ENCODE measurements around the gene SUN3.

Gene SUN3, protein sequence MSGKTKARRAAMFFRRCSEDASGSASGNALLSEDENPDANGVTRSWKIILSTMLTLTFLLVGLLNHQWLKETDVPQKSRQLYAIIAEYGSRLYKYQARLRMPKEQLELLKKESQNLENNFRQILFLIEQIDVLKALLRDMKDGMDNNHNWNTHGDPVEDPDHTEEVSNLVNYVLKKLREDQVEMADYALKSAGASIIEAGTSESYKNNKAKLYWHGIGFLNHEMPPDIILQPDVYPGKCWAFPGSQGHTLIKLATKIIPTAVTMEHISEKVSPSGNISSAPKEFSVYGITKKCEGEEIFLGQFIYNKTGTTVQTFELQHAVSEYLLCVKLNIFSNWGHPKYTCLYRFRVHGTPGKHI

DNA sequence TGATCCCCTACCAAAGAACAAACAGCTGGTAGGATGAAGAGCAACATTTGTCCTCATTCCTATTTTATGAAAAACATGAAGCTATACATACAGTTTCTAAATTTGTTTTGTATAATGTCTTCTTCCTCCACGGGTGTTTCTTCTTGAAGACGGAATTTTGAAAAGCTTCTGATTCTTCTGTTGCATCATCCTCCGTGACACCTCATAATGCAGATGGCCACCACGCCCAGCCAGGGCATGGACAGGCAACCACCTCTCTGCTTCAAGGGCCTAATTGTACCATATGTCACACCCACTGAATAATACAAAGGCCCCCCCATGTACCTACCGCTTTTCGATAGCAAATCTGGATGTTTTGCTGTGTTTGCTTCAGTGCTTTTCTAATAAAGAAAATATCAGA lies at the start of gene SUN3:
Gene SUN3 (minus strand): TSS at position 170 of the 400 bp plus-strand sequence. CDS start 169 bp downstream, at position 1.
- FAIRE-seq: no peak

DNA sequence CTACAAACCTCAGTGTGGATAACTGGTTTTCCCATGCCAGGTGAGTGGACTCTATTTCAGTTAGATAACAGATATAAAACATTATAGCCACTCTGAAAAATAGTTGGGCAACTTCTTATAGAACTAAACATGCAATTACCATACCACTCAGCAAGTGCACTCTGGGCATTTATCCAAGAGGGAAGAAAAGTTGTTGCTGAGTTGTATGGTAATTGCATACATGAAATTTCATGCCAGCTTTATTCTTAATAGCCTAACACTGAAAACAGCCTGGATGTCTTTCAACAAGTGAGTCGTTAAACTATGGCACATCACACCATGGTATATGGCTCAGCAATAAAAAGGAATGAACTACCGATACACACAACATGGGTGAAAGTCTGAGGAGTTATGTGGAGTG lies 49.6 kb upstream of the SUN3 start:
- no peak for FAIRE-seq

DNA sequence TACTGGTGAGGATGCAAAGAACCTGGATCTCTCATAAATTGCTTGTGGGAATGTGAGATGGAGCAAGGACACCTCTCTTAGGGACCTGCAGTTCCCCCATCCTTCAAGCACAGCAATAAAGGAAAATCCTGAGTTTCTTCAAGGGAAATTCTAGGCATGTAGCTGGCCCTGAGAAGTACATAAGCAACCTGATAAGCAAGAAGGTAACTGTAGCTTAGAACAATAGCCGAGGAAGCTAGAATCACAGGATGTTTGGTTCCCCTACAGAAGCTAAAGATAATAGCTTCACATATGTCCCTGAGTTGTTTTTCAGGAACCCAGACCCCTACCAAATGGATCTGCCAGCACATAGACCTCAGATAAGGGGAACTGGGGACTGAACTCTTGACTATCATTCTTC lies 48.5 kb upstream of the SUN3 start:
- no peak for FAIRE-seq

DNA sequence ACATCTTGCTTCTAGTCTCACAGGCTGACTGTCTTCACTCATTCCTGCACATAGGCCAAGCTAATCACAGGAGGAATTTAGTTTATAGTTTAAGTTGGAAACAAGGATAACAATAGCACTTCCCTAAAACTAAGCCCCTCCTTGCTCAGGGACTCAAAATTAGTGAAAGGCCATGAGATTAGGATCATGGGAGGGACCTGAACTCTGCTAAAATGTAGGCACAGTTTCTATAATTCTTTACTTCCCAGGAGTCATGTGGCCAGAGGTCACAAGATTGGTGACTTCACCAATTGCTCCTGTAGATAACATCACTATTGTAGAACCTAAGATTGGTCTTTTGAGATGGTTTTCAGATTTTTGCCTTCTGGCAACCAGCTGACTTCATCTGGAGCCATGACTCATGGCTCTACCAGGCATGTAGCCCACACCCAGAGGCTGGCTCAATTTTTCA lies 45.3 kb upstream of the SUN3 start:
- no peak for FAIRE-seq

DNA sequence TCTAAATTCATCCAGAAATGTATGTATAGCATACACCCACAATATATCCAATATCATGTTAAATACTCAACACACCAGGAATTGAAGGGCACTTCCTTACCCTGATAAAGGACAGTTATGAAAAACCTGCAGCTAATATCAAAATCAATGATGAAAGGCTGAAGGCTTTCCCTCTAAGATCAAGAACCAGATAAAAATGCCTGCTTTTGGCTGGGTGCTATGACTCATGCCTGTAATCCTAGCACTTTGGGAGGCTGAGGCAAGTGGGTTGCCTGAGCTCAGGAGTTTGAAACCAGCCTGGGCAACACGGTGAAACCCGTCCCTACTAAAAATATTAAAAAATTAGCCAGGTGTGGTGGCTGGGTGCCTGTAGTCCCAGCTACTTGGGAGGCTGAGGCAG lies 38.6 kb upstream of the SUN3 start:
- no peak for FAIRE-seq

DNA sequence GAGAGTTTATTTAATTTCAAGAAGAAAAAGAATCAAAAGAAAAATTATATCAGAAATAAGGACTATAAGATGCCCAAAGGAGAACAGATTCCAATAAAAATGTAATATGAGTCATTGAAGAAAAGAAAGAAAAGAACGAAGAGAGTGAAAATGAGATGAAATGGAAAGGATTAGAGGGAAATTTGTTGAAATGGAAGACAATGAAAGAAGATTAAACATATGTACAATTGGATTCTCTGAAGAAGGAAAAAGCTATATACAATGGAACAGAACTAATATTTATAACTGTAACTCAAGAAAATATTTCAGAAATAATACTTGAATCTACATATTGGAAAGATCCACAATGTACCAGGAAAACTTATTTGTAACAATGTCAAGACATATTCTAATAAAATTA lies 35.1 kb upstream of the SUN3 start:
- no peak for FAIRE-seq

DNA sequence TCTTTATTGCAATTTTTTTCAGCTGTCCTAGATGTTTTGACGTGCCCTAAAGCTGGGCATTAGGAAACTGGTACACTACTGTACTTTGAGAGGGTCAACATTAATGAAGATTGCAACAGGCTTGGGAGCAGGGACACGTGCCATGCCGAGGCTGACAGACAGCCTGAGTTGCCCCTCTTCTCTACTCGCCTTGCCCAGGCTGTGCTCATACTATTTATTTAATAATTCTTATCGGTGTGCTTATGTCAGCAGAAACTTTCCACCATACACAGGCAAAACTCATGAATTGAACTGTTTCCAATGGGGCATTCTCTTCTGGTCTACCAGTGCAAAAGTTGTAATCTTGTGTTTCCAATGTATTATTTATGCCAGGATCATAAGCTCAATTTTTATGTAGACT lies 30.8 kb upstream of the SUN3 start:
- FAIRE-seq: no peak

DNA sequence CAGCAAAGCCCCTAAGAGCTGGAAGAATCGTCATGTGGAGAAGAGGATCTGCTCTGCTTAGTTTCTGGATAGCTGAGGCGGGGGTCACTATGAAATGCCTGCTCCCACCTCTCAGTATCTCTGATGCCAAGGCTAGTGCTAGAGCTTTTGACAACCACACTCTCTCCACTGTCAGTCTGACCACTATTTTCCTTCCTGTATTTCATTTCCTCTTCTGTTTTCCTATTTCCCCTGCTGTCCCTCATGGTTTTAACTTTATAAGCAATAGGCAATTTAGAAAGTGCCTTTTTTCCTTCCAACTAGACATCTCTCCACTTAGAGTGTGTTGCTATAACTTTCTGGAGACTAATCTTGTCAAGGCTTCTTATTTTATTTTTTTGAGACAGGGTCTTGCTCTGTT lies 30.1 kb upstream of the SUN3 start:
- FAIRE-seq: no peak

DNA sequence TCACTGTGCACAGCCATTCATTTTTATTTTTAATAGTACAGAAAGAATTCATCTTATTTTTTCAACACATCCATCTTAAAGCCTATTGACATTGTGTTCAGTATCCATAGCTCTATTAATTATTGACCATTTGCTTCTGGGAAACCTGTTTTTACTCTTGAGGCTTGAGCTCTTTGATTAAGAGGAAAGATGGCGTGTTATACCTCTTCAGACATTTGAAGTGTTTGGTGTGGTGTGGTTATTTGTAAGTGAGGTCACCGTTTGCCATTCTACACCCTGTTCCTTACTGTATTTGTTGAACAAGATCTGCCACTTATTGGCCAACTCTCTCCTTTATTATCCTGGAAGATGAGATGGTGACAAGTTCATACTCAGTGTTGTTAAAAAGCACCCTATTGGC lies 24.8 kb upstream of the SUN3 start:
- no peak for FAIRE-seq

DNA sequence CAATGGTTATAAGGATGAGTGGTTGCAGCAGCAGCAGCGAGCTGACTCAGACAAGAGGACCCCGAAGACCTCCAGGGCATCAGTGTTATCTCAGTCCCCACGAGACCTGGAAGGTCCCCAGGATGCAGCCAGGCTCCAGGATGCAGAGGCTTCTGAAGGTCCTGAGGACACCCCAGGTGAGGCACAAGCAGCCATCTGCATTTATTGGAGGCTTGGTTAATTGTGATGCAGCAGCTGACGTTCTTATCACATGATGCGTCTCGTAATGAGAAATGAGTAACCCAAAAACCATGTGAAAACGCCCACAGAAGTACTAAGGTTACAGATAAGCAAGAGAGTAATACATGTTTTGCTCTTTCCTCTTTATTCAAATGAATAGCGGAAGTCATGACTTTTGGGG lies 23.8 kb upstream of the SUN3 start:
- no peak for FAIRE-seq

DNA sequence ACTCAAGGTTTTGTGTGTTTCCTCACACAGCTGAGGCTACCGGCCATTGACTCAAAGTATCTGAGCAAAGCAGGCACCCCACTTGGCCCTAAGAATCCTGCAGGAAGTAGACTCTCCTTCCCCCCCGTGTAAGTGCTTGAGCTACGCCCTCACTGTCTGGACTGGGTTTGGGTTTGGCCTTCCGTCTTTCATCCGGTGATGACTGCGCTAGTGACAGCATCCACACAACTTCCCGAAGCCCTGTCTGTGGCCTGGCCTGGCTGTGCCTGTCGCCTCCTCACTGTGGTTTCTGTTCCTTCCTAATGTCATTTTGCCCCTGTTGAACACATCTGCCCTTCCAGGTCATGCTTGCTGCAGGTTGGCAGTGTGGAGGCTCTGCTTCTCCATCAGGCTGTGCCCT lies 20.9 kb upstream of the SUN3 start:
- no peak for FAIRE-seq

DNA sequence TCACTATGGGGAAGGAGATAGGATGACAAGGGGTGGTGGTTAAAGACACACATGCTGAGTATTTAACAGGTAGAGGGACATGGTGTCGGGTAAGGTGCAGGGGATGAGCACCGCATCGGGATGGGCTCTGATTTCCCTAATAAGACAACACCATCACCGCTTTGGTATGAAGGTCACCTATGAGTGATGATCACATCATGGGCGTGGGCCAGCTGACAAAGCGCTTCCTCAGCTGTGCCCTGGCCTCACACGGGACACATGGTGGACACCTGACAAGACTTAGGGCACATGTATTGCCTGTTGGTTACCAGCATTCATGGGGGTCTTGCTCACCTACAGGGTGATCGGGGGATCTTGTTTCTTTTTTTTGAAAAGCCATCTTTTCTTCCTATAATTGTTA lies 19.2 kb upstream of the SUN3 start:
- FAIRE-seq: no peak

DNA sequence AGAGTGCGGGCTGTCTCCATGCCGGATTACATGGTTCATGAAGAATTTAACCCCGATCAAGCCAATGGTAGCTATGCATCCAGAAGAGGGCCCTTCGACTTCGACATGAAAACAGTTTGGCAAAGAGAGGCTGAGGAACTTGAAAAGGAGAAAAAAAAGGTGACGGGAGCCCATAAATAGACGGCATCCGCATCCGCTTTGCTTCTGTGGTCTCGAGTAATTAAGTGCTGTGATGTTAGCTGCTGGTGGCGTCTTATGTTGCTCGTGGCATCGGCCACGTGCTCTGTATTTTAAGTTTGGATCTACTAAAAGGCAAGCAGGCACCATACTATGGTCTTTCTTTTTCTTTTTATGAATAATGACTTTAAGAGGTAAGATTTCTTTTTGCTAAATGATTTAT lies 17.6 kb upstream of the SUN3 start:
- FAIRE-seq: no peak

DNA sequence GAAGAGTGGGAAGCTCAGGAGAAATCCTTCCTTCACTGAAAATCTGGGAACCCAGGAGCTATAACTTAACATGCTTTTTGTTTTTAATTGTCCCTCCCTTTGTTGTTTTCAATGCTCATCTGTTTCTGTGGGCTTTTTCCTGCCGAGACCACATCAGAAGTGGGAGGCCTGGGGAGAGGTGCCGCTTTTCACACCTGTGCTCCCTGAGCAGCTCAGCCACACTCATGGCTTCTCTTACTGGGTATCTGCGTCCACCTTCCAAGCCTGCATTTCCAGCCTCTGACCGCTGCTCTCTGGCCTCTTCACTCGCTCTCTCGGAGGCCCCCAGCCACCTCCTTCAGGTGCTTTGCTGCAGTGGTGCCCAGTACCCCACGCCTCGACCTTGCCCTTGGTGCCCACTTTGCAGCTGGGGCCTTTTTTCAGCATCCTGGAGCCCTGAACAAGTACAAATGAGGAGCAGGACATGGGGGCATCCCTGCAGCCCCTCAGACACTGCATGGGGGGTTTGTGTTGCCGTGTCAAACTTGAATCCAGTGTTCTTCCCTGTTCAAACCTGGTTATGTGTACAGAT lies 16.4 kb upstream of the SUN3 start:
- FAIRE-seq: no peak

DNA sequence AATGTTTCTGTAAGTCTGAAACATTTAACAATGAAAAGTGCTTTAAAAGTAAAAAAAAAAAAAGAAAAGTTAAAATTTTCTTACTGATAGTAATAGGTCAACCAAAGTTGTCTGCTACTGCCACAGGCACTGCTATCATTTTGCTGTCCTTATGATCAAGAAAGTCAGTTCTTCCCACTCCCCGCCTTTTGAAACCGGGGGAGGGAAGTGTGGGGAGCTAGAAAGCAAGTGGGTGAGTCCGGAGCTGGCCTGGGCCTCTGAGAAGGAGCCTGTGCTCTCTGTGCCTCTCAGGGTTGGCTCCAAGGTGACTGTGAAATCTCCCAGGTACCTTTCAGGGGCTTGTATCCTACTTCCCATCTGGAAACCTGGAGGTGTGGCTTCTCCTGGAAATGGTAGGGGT lies 13.7 kb upstream of the SUN3 start:
- FAIRE-seq: no peak

DNA sequence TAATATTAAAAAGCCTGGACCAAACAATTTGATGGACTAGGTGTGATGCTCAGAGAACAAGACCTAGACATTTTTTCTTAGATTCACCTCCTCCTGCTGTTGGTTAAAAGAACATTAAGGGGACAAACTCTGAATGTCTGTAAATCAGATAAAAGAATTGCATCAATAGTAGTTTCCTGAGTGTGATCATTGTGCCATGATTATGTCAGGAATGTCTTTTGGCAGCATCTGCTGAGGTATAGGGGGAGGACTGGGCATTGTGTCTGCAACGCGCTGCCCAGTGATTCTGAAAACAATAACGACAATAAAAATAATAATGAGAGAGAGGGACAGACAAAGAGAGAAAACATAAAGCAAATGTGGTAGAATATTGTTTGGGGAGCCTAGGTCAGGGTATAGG lies 13.3 kb upstream of the SUN3 start:
- no peak for FAIRE-seq

DNA sequence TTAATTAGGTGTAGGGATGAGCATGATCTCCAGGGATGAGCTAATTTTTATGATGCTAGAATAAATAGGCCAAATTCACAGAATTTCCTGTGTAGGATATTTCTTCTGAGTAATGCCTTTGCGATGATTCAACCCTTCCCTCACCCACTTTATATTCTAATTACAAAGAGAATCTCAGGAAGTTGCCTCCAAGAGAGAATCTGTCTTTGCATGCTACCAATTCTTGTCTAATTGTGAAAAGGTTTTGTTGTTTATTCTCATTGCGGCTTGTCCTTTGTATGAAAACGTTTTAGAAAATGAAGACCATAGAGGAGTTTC lies 12.7 kb upstream of the SUN3 start:
- no peak for FAIRE-seq

DNA sequence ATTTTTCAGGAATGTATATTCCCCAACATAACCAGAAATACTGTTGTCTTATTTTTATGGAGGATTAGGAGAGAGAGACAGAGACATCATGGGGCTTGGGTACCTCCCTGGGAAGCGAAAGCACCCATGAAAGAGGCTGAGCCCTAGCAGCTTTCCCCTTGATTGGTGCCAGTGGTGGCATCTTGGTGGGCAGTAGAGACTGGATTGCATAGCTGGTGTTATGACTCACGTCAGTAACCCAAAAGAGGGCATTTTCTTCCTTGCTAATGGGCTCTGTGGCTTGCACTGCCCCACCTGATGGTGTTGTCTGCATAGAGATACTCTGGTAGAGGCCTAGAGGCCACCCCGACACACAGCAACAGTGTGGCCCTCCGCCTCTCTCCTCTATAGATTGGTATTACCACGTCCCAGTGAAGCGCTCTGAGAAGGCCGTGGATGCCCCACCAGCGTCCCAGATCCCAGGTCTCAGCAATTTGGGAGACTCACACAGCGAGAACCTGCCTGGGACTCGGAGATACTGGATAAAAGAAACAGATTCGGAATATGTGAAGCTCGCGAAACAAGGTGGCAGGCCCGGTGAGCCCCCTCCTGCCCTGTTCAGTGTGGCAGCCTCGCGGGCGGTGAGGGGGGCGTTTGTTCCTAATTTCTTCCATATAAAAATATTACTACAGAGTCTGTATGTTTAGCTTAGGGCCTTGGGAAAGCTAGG lies 12.2 kb upstream of the SUN3 start:
- no peak for FAIRE-seq

DNA sequence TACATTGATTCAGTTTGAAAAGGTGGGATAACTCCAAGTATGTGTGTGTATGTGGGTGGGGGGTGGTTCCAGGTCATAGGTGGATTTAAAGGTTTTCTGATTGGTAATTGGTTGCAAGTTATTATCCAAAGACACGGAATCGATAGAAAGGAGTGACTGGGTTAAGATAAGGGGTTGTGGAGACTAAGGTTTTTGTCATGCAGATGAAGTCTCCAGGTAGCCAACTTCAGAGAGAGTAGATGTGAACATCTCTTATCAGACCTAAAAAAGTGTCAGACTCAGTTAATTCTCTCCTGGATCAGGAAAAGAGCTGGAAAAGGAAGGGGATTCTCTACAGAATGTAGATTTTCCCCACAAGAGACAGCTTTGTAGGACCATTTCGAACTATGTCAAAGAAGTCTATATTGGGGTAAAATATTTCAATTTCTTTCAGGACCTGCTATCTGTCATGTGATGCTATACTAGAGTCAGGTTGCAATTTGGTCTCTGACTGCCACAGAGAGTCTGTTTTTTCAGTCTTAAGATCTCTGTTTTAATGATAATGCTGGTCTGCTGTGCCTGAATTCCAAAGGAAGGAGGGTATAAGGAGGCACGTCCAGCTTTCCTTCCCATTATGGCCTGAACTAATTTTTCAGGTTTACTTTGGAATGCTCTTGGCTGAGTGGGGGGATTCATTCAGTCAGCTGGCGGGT lies 10.1 kb upstream of the SUN3 start:
- no peak for FAIRE-seq

DNA sequence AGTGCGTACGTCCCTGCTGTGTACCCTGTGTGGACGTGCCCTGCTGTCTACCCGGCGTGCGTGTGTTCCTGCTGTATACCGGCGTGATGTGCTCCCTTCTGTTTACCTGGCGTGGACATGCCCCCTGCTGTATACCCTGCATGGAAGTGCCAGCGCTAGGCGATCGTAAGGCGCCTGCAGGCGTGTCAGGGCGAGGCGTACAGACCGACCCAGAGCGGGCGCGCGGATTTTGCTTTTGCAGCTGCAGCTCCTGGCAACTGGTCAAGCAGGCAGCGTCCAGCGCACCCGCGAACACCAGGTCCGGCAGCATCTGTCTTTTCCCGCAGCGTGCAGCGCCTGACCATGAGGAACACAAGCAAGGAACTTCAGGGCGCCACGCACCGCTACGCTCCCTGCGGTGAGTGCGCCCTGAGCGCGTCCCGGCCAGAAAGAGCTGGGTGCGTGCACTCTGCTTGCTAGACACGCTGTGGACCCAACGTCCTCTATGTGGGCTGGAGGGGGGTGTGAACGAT lies 7.1 kb upstream of the SUN3 start:
- no peak for FAIRE-seq

DNA sequence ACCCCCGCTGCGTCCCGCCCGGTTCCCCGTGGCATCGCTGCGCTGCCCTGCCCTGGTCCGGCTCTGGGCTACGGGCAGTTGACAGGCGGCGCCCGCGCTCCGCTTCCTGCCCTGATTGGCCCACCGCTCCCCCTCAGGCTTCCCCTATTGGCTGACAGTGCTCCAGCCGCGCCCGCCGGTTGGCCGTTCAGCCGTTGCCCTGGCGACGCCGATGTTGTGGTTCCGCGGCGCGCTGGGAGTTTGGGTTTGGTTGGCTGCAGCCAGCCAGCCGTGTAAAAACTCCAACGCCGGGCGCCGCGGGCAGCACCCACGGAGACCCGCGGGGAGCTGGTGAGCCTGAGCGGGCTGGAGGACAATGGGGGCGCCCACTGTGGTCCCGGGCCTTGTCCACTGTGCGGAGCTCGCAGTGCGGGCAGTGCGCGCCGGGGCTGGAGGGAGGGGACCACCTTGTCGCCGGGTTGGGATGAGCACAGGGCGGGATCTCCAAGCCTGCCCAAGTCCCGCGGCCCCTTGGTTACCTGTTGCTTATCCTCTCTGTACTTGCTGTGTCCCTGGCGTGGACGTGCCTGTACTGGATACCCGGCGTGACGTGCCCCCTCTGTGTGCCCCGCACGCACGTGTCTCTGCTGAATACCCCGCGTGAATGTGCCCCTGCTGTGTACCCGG lies 6.5 kb upstream of the SUN3 start, which contains the start of gene C7orf57:
Gene C7orf57 (plus strand): TSS at position 243 of the 666 bp plus-strand sequence. CDS start 766 bp downstream, outside the sequence.
- FAIRE-seq: peak; percentile 55

DNA sequence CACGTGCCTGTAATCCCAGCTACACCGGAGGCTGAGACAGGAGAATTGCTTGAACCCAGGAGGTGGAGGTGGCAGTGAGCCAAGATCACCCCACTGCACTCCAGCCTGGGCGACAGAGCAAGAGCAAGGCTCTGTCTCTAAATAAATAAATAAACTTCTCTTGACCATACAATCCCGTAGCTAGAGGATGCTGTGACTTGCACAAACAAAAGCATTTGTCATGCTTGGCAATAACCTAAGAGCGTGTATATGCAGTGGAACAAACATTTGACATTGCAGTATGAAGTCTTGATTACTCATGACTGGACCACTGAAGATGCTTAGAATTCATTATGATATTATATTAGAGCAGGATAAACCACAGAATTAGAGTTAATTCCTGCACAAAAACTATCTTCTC lies 5.0 kb upstream of the SUN3 start:
- FAIRE-seq: no peak

DNA sequence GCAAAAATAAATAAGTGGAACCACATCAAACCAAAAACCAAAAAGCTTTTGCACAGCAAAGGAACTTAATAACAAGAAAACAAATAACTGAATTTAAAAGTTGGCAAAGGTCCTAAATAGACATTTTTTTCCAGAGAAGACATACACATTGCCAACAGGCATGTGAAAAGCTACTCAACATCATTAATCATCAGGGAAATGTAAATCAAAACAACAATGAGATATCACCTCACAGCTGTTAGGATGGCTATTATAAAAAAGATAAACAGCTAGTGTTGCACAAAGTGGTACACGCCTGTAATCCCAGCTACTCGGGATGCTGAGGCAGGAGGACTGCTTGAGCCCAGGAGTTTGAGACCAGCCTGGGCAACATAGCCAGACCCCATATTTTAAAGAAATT lies 2.2 kb upstream of the SUN3 start:
- FAIRE-seq: no peak
